Osteocyte (in vitro differentiated cells): ENCODE results near the gene NOL9. TPM values are rescaled to one million over a fixed set of nuclear protein-coding genes. Genes with fewer than 3 reads are reported as not detected.
A peak's percentile ranks its signal among the peaks of the same experiment; 100 is the strongest.

Source experiments
- DNase-seq: peaks from one replicate; pipeline ENCODE4 v3.0.0; 2021; ENCODE audit warnings: mixed read lengths; ENCODE audit not compliant: unreplicated experiment; ENCODE audit errors: extremely low spot score
- H3K27ac Mint-ChIP-seq: one replicate; pipeline ENCODE4 v1.8.0; 2021; ENCODE audit warnings: mild to moderate bottlenecking, mixed read lengths; ENCODE audit not compliant: unreplicated experiment
- H3K27me3 Mint-ChIP-seq: one replicate; pipeline ENCODE4 v1.8.0; 2021; ENCODE audit warnings: mixed read lengths; ENCODE audit not compliant: unreplicated experiment
- H3K36me3 Mint-ChIP-seq: one replicate; pipeline ENCODE4 v1.8.0; 2021; ENCODE audit warnings: mixed read lengths; ENCODE audit not compliant: unreplicated experiment
- H3K4me1 Mint-ChIP-seq: one replicate; pipeline ENCODE4 v1.8.0; 2021; ENCODE audit warnings: mixed read lengths; ENCODE audit not compliant: unreplicated experiment
- H3K4me3 Mint-ChIP-seq: one replicate; pipeline ENCODE4 v1.8.0; 2021; ENCODE audit warnings: mild to moderate bottlenecking, moderate library complexity, mixed read lengths; ENCODE audit not compliant: unreplicated experiment
- H3K9me3 Mint-ChIP-seq: one replicate; pipeline ENCODE4 v1.8.0; 2021; ENCODE audit warnings: mixed read lengths; ENCODE audit not compliant: unreplicated experiment
- CTCF ChIP-seq: fragments of 200-600 bp; sonication (generic); IDR thresholded peaks from 2 replicates; pipeline ENCODE4 v1.5.0; 2021; ENCODE audit warnings: antibody characterized with exemption, mild to moderate bottlenecking, moderate library complexity
- total RNA-seq: library from RNA; stranded (reverse); gene quantifications from 2 replicates; pipeline ENCODE4 v1.2.1, GENCODE V29; 2021

The NOL9 gene
- total RNA-seq, 1 donor from 2014 or later = 33.5 TPM

- Mint-ChIP-seq H3K27me3 (no peaks in the 10 kb centered on the region), H3K4me3 (peak overlapping the region; percentile 78), H3K27ac (peak overlapping the region; percentile 91), H3K36me3 (no peaks in the 10 kb centered on the region), H3K4me1 (peaks cover 63% of the 10 kb centered on the region), H3K9me3 (no peaks in the 10 kb centered on the region)
- DNase-seq = no peak
- TF ChIP-seq CTCF = no peak
Observed at GRCh38 chr1:6491966-6492365, 62.3 kb downstream of the NOL9 start.

GRCh38 chr1:6491480-6491962 lies 62.8 kb downstream of the NOL9 start, which contains the start of gene PLEKHG5:
Gene PLEKHG5, minus strand, starts transcription at chr1:6491667. Its CDS starts 14,096 bp downstream, at chr1:6477571.
- peak within 1 kb of the TSS; percentile 78 for H3K4me3 Mint-ChIP-seq
- DNase-seq = no peak
- peaks cover 63% of the 10 kb centered on the region for H3K4me1 Mint-ChIP-seq
- peak within 1 kb of the TSS; percentile 91 for H3K27ac Mint-ChIP-seq
- no peaks in the 10 kb centered on the region for H3K36me3 Mint-ChIP-seq
- H3K27me3 Mint-ChIP-seq = no peaks in the 10 kb centered on the region
- H3K9me3 Mint-ChIP-seq = no peaks in the 10 kb centered on the region
- TF ChIP-seq CTCF = no peak

GRCh38 chr1:6491081-6491449 lies 63.2 kb downstream of the NOL9 start:
- Mint-ChIP-seq H3K4me3 (peak overlapping the region; percentile 78), H3K27ac (peak overlapping the region; percentile 91), H3K36me3 (no peaks in the 10 kb centered on the region), H3K9me3 (no peaks in the 10 kb centered on the region), H3K27me3 (no peaks in the 10 kb centered on the region), H3K4me1 (peaks cover 63% of the 10 kb centered on the region)
- TF ChIP-seq CTCF = no peak
- no peak for DNase-seq

GRCh38 chr1:6490181-6491080 lies 63.9 kb downstream of the NOL9 start:
- H3K36me3 Mint-ChIP-seq = no peaks in the 10 kb centered on the region
- peak; percentile 90 for DNase-seq
- peak; percentile 25 for TF ChIP-seq CTCF
- H3K9me3 Mint-ChIP-seq = no peaks in the 10 kb centered on the region
- peak overlapping the region; percentile 91 for H3K27ac Mint-ChIP-seq
- H3K27me3 Mint-ChIP-seq = no peaks in the 10 kb centered on the region
- peaks cover 62% of the 10 kb centered on the region for H3K4me1 Mint-ChIP-seq
- peak overlapping the region; percentile 78 for H3K4me3 Mint-ChIP-seq

- no peaks in the 10 kb centered on the region for H3K27me3 Mint-ChIP-seq
- peaks cover 62% of the 10 kb centered on the region for H3K4me1 Mint-ChIP-seq
- peak; percentile 93 for TF ChIP-seq CTCF
- peak overlapping the region; percentile 44 for H3K27ac Mint-ChIP-seq
- no peaks in the 10 kb centered on the region for H3K9me3 Mint-ChIP-seq
- DNase-seq = peak; percentile 94
- H3K4me3 Mint-ChIP-seq = peak overlapping the region; percentile 78
- H3K36me3 Mint-ChIP-seq = no peaks in the 10 kb centered on the region
Observed at GRCh38 chr1:6489799-6490180, 64.5 kb downstream of the NOL9 start.
